UCSD-AML1 (cell line): Measurements from ENCODE around the gene SLC12A9.

ENCODE experiments used
- DNase-seq: peaks from one replicate; lab custom pipeline; 2025; ENCODE audit not compliant: unreplicated experiment; lab: John Stamatoyannopoulos, UW

SLC12A9 gene

GRCh38 chr7:100860702-100861615 lies 8.4 kb downstream of the SLC12A9 start:
- DNase-seq: no peak

GRCh38 chr7:100861616-100861985 lies 9.1 kb downstream of the SLC12A9 start:
- no peak for DNase-seq

- no peak for DNase-seq
Measured at GRCh38 chr7:100863406-100863950, 11.0 kb downstream of the SLC12A9 start.

GRCh38 chr7:100864263-100864845 lies 11.8 kb downstream of the SLC12A9 start:
- no peak for DNase-seq

- DNase-seq: no peak
Measured at GRCh38 chr7:100865372-100865911, 12.9 kb downstream of the SLC12A9 start.

- DNase-seq: no peak
Measured at GRCh38 chr7:100865938-100866728, 13.6 kb downstream of the SLC12A9 start.

- DNase-seq: no peak
Measured at GRCh38 chr7:100866729-100867039, 14.2 kb downstream of the SLC12A9 start.

- DNase-seq: peak; percentile 67
Measured at GRCh38 chr7:100867040-100867775, 14.7 kb downstream of the SLC12A9 start, which contains the start of gene TRIP6. TRIP6 (plus strand) TSS chr7:100867387; CDS start chr7:100867498, 111 bp downstream.

GRCh38 chr7:100867776-100868485 lies 15.4 kb downstream of the SLC12A9 start:
- no peak for DNase-seq

- no peak for DNase-seq
Measured at GRCh38 chr7:100873599-100874299, 21.2 kb downstream of the SLC12A9 start.

GRCh38 chr7:100874300-100874576 lies 21.7 kb downstream of the SLC12A9 start:
- DNase-seq: no peak

GRCh38 chr7:100874577-100875355 lies 22.3 kb downstream of the SLC12A9 start, which contains the start of gene SRRT:
SRRT (plus strand) TSS chr7:100875103; CDS start chr7:100875591, 488 bp downstream.
- DNase-seq: peak; percentile 90

GRCh38 chr7:100875356-100875751 lies 22.8 kb downstream of the SLC12A9 start:
- no peak for DNase-seq

- no peak for DNase-seq
Measured at GRCh38 chr7:100878013-100878412, 25.5 kb downstream of the SLC12A9 start.

GRCh38 chr7:100878685-100879084 lies 26.2 kb downstream of the SLC12A9 start:
- no peak for DNase-seq

GRCh38 chr7:100879685-100880261 lies 27.3 kb downstream of the SLC12A9 start:
- DNase-seq: no peak

- no peak for DNase-seq
Measured at GRCh38 chr7:100880645-100881044, 28.1 kb downstream of the SLC12A9 start.

- DNase-seq: no peak
Measured at GRCh38 chr7:100881136-100881535, 28.6 kb downstream of the SLC12A9 start.
